K562 (cell line): ENCODE results near the gene CRB2. TPM values are rescaled to one million over a fixed set of nuclear protein-coding genes. Genes with fewer than 3 reads are reported as not detected.

Experiments used
- ATF1 ChIP-seq, 2 experiments: fragments of 450-650 bp in 1 of 2; IDR thresholded peaks; 2 replicates each; pipeline ENCODE4 v1.6.1; 2016; ENCODE audit warnings: missing compliant biosample characterization in 1 of 2, missing genetic modification characterization in 1 of 2
- HMGN3 ChIP-seq: IDR thresholded peaks from 2 replicates; pipeline ENCODE4 v1.6.1; 2011; ENCODE audit warnings: borderline replicate concordance, low read depth, mild to moderate bottlenecking, mixed read lengths, low read length; ENCODE audit not compliant: insufficient read length; ENCODE audit errors: extremely low read depth
- HNRNPK ChIP-seq: fragments of 200-400 bp; formaldehyde crosslinking; IDR thresholded peaks from one replicate; pipeline ENCODE4 v1.6.1; 2018; ENCODE audit warnings: mild to moderate bottlenecking, low read depth, low read length; ENCODE audit not compliant: poor library complexity, severe bottlenecking
- MAFK ChIP-seq: IDR thresholded peaks from 2 replicates; pipeline ENCODE4 v1.6.1; 2011; ENCODE audit warnings: low read length, improper control_type of control experiment
- NR2C1 ChIP-seq, 2 experiments: fragments of 450-650 bp; IDR thresholded peaks; 2 replicates each; pipeline ENCODE4 v1.6.1; 2017; ENCODE audit warnings: mild to moderate bottlenecking in 2 of 2, antibody characterized with exemption in 1 of 2, inconsistent platforms in 1 of 2, missing compliant biosample characterization in 1 of 2, missing genetic modification characterization in 1 of 2
- REST ChIP-seq, 2 experiments: fragments of 450-650 bp; formaldehyde crosslinking in 1 of 2; IDR thresholded peaks; 2 replicates each; pipeline versions ENCODE4 v1.4.0 to v1.6.1; 2014 to 2020; ENCODE audit warnings: mild to moderate bottlenecking in 2 of 2, borderline replicate concordance in 1 of 2, low read depth in 1 of 2
- SAFB ChIP-seq: fragments of 200-400 bp; formaldehyde crosslinking; IDR thresholded peaks from 2 replicates; pipeline ENCODE4 v1.6.1; 2017; ENCODE audit warnings: low read depth, low read length, borderline replicate concordance
- SLC30A9 ChIP-seq: fragments of 250-450 bp; sonication (Bioruptor Pico); IDR thresholded peaks from 2 replicates; pipeline ENCODE4 v1.8.0; 2022; ENCODE audit warnings: mild to moderate bottlenecking, moderate library complexity
- UBTF ChIP-seq, 2 experiments: IDR thresholded peaks; 2 replicates each; pipeline ENCODE4 v1.6.1; 2012; ENCODE audit warnings: improper control_type of control experiment in 2 of 2, low read depth in 2 of 2, low read length in 2 of 2, borderline replicate concordance in 1 of 2
- ZNF764 ChIP-seq: fragments of 250-450 bp; sonication (Bioruptor Pico); IDR thresholded peaks from 2 replicates; pipeline ENCODE4 v1.4.0; 2020; ENCODE audit warnings: low read depth, mild to moderate bottlenecking, moderate library complexity
- polyA plus RNA-seq, 8 experiments: library from polyadenylated mRNA; depleted of rRNA in 4 of 8; stranded (reverse) in 5 of 8; unstranded in 3 of 8; fragments of >200 nt; fragmentation: Nextera tagmentation in 2 of 8; fragmentation: Illumina TruSeq in 1 of 8; extraction: Ambion mirVana in 2 of 8; extraction: Trizol in 1 of 8; gene quantifications; 2 replicates each; pipeline versions ENCODE4 v1.2.1 to v1.2.3, GENCODE V29; 2011 to 2014; ENCODE audit warnings: inconsistent platforms in 1 of 8, missing spikeins in 1 of 8
- total RNA-seq, 7 experiments: library from RNA; depleted of rRNA in 6 of 7; stranded (reverse); fragments of >200 nt in 6 of 7; fragmentation: Illumina TruSeq in 2 of 7; extraction: Trizol in 2 of 7; gene quantifications; 2 replicates each; pipeline versions ENCODE4 v1.2.1 to v1.2.3, GENCODE V29; 2011 to 2021; ENCODE audit warnings: low replicate concordance in 1 of 7
- TF ChIP-seq, protein P1 (sequence below), 3 experiments: IDR thresholded peaks in 2 of 3; conservative IDR thresholded peaks in 1 of 3; 2 replicates each; pipeline ENCODE4 v1.5.1; 2011 to 2012; ENCODE audit warnings: low read length in 3 of 3, mild to moderate bottlenecking in 3 of 3, control low read depth in 2 of 3, improper control_type of control experiment in 1 of 3, inconsistent platforms in 1 of 3, low read depth in 1 of 3, mixed read lengths in 1 of 3, moderate library complexity in 1 of 3; ENCODE audit not compliant: insufficient read depth in 2 of 3

The CRB2 gene
- total and polyA plus RNA-seq, 9 of the 15 experiments (the other 6 are each of a cell fraction or from before 2014, with no cell fraction given): 0.13 to 1.2 (median 0.25) TPM; not detected in 2

DNA sequence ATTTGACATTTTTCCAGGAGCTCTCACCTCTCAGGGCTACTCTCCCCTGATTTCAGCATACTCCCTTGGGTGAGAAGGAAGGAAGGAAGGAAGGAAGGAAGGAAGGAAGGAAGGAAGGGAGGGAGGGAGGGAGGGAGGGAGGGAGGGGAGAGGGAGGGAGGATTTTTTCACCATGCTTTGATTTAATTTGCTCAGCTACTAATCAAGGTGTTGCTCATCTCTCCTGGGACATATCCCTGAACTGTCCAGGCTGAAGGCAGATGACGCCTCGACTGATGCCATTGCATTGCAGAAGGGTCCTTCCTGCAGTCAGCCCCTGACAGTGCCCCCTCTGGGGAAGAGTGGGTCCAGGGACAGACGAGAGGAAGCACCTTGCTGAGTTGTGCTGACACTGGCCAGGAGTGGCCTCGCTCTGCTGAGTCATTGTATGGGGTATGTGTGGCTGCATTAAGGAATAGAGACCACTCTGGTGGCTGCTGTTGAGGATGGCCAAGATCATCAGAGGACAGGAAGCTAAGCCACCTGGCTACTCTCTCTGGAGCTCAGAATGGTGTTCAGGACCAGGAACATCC is 43.6 kb upstream of the CRB2 start (continued):
- TF ChIP-seq HNRNPK (peak; percentile 73), UBTF (IDR thresholded peaks at IDR 0.05; ENCODE audit: borderline replicate concordance in 1 of 2, low read depth in 2 of 2, low read length in 2 of 2) (no peak), NR2C1 (IDR thresholded peaks at IDR 0.05) (no peak), NR2C1 (tag; IDR thresholded peaks at IDR 0.05) (no peak), ZNF764 (CRISPR knock-in tag) (no peak), SAFB (no peak), SLC30A9 (CRISPR knock-in tag) (no peak), ATF1 (CRISPR knock-in tag; IDR thresholded peaks at IDR 0.05) (no peak), ATF1 (tag; IDR thresholded peaks at IDR 0.05) (no peak), MAFK (peak; percentile 35; the same call in 1 of the 2 replicates), REST (IDR thresholded peaks at IDR 0.05; ENCODE audit: borderline replicate concordance) (no peak), REST (CRISPR knock-in tag; IDR thresholded peaks at IDR 0.05; ENCODE audit: low read depth) (no peak), HMGN3 (no peak)
- TF ChIP-seq, protein P1, sequence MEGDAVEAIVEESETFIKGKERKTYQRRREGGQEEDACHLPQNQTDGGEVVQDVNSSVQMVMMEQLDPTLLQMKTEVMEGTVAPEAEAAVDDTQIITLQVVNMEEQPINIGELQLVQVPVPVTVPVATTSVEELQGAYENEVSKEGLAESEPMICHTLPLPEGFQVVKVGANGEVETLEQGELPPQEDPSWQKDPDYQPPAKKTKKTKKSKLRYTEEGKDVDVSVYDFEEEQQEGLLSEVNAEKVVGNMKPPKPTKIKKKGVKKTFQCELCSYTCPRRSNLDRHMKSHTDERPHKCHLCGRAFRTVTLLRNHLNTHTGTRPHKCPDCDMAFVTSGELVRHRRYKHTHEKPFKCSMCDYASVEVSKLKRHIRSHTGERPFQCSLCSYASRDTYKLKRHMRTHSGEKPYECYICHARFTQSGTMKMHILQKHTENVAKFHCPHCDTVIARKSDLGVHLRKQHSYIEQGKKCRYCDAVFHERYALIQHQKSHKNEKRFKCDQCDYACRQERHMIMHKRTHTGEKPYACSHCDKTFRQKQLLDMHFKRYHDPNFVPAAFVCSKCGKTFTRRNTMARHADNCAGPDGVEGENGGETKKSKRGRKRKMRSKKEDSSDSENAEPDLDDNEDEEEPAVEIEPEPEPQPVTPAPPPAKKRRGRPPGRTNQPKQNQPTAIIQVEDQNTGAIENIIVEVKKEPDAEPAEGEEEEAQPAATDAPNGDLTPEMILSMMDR (IDR thresholded peaks at IDR 0.05 in 2 of 3, conservative IDR thresholded peaks at IDR 0.05 in 1 of 3; ENCODE audit: insufficient read depth in 2 of 3, low read depth in 1 of 3, low read length in 3 of 3): no peak
